HUDEP-2 (cell line): ENCODE measurements around the gene CIAO3.

ENCODE experiments used
- DNase-seq, 76 experiments: peaks; one replicate each; lab custom pipeline; 2025; ENCODE audit not compliant: unreplicated experiment in 76 of 76; lab: John Stamatoyannopoulos, UW

The CIAO3 gene

DNA sequence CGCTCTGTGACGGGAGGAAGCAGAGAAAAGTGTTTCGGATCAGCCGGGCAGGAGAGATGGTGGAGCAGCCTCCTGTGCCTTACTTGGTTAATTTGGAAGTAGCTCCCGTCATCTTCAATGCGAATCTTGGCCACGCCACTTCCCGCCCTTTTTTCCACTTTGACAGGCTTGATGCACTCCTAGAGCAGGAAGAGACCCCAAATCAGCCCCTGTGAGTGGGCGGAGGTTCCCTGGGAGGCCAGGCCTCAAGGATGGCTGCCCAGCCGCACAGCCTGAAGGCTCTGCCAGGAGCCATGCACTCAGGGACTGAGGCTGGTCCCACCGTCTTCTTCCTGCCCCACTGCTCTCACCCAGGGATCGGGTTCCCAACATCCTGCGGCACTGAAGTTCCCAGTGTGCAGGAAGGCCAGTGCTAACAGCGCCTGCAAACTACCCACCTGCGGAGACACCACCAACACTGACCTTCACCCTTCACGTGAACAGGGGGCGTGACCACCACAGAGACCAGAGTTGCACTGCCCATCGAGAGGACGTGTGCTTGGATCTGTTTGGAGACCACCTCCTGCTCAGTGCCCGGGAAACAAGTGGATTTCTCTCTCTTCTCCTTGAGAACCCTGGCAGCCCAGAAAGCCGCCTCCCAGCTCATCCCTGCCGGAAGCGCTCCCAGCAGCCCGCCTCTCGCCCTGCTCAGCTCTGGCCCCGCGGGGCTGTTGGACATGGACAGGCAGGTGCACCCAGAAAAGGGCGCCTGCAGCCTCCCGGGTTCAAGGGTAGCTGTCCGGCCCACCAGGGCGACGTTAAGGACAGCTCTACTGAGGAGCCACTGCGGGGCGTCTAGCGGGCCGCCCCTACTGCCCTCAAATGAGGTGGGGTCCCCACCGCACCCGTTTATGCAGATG, 988 bp downstream of the CIAO3 start:
- DNase-seq, result no peak

GRCh38 chr16:736936-737481, 3.8 kb downstream of the CIAO3 start:
- DNase-seq, result no peak

DNA sequence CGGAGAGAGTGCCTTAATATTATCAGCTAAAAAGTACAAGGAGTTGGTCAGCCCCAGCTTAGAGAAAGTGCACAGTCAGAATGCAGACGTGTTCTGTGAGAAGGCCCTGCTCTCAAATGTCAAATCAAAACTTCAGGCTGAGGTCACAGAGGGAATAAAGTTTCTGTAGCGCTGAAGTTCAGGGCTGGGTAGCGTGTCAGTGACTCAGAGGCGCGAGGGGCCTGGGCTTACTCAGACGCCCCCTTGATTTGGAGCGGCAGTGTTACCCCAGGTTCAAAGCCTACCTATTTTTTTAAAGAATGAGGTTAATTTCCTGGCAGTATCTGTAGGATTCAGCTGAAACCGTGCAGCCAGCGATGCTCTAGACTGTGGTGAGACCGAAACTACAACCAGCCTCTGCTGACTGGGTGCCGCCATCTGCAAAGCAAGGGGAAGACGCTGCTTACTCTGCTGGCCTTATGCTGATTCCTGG, 4.8 kb downstream of the CIAO3 start:
- no peak for DNase-seq

GRCh38 chr16:734981-735881, 5.6 kb downstream of the CIAO3 start:
- DNase-seq, result no peak

- DNase-seq, result no peak
These were observed 6.4 kb downstream of the CIAO3 start for GRCh38 chr16:734208-734980.

DNA sequence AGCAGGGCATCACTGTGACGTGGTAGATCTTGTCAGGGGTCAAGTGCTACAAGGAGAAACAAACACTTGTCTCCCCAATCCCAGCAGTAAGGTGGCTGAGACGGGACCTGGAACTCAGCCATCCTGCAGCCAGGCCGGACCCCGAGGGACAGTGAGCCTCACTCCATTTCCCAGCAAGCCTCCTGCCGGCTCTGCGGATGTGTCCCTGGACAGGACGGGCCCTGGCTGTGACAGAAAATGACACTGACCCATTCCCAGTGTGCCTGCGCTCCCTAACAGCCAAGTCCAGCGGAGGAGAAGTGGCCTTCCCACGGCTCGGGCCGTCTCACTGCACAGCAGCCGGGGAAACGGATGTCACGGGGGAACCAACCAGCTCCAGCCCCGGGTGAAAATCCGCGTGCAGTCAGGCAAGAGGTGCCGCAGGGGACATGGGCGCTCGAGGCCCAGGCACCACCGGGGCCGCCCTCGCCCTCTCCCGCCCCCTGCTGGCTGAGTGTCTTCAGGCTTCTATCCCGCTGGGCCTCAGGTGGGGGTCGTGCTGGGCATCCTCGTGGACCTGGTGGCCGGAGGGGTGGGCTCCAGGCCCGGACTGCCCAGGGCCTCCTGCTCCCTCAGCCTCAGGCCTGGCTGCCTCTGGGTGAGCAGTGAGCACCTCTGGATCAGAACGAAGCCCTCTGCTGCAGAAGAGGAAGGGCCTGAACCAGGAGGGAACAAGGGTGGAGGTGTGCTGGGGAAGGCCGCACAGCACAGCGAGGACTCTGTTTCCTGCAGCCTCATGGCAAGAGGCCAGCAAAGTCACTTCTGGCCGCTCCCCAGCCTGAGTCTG, 7.2 kb downstream of the CIAO3 start:
- DNase-seq, result peak in 2 of 76 experiments; percentile 5 to 18

GRCh38 chr16:732936-733335, 7.9 kb downstream of the CIAO3 start:
- no peak for DNase-seq

DNA sequence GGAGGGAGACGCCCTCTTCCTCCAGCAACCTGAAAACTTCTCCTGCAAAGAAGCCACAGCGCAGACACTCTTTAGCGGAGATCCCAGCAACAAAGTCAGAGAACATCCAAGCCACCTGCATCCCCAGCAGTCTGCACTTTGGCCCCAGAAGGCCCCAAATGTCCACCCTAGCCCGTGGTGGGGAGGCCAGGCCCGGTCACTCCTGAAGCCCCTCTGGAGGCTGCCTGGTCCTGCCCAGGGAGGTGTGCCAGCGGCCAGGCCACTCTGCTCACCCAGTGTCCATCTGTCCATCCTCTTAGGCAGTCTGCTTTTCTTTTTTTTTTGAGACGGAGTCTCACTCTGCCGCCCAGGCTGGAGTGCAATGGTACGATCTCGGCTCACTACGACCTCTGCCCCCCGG, 8.5 kb downstream of the CIAO3 start:
- DNase-seq, result no peak

DNA sequence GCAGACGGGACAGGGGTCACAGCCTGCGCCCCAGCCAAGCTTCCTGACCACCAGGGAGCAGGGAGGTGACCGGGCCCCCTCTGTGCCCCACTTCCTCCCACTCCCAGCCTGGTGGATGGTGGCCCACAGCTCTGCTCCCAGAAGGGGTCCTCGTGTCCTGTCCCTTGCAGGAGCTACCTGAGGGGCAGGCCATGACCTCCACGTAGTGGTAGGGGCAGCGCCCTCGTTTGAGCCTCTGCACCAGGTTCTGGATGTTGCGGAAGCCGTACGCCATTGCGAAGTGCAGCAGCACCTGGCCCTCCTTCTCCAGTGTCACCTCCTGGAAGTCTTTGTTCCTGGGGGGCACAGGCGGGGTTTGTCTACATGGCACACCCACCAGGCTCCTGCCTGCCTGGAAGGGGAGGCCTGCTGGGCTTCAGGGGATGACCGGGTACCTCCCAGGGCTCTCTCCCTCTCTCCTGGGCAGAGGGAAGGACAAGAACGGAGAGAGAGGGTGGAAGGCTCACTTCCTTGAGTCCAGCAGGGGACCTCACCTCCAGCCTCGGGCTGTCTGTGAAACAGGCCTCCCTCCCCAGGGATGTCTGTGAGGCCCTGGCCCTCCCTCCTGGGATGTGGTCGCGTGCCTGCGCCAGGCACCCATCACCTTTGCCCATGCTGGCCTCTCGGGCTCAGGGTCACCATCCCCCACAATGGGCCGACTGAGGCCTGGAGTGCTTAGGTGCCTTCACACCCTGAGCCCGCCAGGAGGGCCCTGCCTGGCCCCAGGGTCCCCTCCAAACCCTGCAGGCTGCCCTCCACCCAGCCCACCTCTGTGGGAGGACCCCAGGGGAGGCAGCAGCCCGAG, 9.9 kb downstream of the CIAO3 start:
- no peak for DNase-seq

DNA sequence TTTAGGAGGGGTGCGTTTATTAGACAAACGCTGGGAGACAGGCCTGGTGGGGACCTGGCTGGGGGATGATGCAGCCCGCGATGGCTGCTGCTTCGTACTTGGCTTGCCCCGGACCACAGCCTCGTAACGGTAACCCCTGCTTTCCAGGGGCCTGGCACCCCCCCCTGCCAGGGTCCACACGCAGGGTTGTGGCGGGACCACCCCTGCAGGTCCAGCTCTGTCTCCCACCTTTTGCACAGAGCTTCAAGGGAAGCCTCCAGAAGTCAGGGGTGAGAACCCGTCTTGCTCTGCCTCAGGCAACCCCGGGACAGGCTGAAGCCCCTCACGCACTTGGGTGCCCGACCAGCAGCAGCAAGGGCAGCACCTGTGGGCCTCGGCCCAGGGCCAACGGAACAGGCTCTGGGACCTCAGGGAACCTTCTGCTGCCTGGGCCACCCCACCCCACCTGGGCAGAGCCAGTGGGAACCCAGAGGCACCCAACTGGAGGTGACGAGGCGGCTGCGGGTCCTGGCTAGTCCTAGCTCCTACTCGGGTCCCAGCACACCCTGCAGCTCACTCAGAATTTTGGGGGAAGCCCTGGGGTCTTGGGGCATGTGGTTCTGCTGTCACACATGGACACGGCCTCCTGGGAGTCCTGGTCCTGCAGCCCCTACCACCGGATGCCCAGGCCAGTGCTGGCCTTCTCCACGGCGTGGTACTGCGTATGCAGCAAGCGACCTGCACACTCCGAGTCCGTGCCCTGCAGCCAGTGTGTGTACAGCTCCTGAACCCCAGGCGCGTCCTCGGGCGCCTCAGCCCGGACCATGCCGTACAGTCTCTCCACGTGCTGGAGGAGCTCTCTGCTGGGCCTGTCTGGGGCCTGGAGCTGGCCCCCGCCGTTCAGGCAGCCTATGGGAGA, 10.8 kb downstream of the CIAO3 start:
- no peak for DNase-seq

DNA sequence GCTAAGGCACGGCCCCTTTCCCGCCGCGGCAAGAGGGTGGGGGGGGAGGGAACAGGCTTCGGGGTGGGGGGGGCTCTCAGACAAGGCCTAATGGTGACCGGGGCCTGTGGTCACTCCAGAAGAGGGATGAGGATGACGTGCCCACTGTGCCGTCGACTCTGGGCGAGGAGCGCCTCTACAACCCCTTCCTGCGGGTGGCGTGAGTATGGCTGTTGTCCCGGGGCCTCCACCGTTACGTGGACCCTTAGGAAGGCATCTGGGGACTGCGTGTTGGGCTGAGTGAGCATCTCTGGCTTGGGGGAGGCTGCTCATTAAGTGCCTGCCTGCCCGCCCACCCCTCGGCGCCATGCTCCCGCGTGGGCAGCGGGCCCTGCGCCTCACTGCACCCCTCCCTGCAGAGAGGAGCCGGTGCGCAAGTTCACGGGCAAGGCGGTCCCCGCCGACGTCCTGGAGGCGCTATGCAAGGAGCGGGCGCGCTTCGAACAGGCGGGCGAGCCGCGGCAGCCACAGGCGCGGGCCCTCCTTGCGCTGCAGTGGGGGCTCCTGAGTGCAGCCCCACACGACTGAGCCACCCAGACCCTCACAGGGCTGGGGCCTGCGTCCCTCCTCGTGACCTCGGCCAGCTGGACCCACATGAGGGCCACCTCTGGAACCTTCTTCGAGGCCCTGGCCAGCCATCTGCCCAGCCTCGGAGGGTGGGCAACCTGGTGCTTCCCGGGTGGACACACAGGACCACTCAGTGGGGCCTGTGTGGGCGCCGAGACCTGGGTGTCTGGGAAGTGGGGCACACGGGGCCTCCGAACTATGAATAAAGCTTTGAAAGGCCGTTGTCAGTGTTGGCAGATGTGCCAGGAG, 11.7 kb downstream of the CIAO3 start:
- DNase-seq, result no peak

GRCh38 chr16:728131-728889, 12.5 kb downstream of the CIAO3 start:
- DNase-seq, result peak in 71 of 76 experiments; percentile 14 to 91 (median 77)

GRCh38 chr16:727291-727977, 13.4 kb downstream of the CIAO3 start:
- peak in 26 of 76 experiments; percentile 7 to 63 (median 32) for DNase-seq

DNA sequence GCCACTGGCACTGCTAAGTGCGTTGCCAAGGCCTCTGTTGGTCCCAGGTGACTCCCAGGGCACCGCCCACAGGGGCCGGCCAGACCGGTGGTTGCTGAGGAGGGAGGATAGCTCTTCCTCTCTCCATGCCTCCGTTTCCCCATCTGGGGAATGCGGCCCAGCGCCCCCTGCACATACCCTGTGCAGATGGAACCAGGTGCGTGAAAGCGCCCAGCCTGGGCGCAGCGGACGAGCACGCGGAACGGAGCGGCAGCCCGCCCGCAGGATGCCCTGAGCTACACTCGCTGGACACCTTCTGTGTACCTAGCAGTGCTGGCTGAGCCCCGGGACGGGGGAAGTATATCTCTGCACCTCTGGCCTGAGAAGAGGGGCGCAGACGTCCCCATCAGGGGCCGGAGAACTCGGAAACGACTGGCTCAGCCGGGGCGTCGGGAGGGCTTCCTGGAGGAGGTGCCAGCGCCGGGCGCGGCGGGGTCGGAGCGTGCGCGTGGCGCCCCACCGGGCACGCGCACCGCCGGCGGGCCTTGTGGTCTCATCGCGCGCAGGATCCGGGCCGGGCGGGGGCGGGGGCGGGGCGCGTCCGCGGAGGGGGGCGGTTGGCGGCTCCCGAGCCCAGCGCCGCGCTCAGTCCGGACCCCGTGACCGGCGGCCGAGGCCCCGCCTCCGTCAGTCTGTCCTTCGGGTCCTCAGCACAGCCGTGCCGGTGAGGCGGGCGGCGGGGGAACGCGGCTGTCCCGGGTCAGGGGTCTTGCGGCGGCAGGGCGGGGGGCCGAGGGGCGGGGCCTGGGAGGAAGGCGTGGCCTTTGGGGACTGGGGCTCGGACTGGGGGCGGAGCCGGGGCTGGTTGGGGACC, 14.1 kb downstream of the CIAO3 start, which contains the start of the genes CCDC78 and HAGHL:
Gene CCDC78, minus strand, starts transcription at position 6 of the 853 bp plus-strand sequence. CDS start 76 bp downstream, outside the sequence.
Gene HAGHL, plus strand, starts transcription at position 669 of the 853 bp plus-strand sequence. CDS start 404 bp downstream, outside the sequence.
- DNase-seq, result peak in 62 of 76 experiments; percentile 15 to 83 (median 61)
